ENCODE results near the gene CACNA2D1. TPM values are rescaled to one million over a fixed set of nuclear protein-coding genes. Genes with fewer than 3 reads are reported as not detected.

CACNA2D1 gene
- total and polyA plus RNA-seq, 9 of the 15 experiments (the other 6 are each of a cell fraction or from before 2014, with no cell fraction given), result 0.49 TPM; not detected in 8

DNA sequence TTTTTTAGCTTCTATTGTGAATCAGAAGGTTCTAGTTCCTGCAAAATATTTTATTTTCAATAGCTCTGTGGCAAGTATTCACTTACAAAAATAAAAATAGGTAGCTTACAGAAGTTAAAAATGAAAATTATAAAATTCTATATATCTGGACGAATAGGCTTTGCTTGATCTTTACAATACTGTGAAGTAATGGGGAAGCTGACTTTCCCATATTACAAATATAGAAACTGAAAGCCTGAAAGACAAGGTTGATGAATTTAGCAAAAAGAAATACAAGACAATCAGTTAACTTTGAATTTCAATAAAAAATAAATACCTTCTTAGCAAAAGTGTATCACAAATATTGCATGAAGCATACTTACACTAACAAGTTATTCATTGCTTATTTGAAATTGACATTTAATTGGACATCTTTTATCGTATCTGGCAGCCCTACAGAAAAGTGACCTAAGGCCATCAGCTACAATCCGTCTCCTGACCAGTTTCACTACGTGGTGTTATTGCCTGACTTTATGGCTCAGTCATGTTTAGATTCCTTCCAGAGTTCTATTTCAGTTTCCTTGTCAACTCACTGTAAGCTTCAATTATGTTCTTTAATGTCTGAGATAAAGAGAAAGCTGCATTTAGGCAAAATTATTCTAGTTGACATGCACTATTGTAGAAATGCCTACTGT lies 363.2 kb downstream of the CACNA2D1 start:
- Histone ChIP-seq H3K79me2 (ENCODE audit: control insufficient read depth, insufficient read depth, low read length) (no peaks in the 10 kb centered on the region), H3K9ac (ENCODE audit: insufficient read depth in 1 of 2, low read depth in 2 of 2, low read length in 2 of 2) (no peak overlapping the region), H3K4me3 (no peak overlapping the region), H3K36me3 (ENCODE audit: control insufficient read depth, insufficient read depth, low read length) (no peaks in the 10 kb centered on the region), H3K9me3 (replicated peaks; ENCODE audit: control insufficient read depth, insufficient read depth, low read depth, low read length) (no peaks in the 10 kb centered on the region), H4K20me1 (replicated peaks; ENCODE audit: control insufficient read depth, insufficient read depth, low read length) (no peaks in the 10 kb centered on the region), H3K27ac (ENCODE audit: extremely low read depth, low read depth, low read length) (no peak overlapping the region), H2AFZ (ENCODE audit: low read depth, low read length) (no peak overlapping the region), H3K9me1 (ENCODE audit: control insufficient read depth, insufficient read depth, low read length) (no peaks in the 10 kb centered on the region), H3K4me1 (replicated peaks in 1 of 2; ENCODE audit: control insufficient read depth in 2 of 2, insufficient read depth in 2 of 2, low read length in 2 of 2) (no peaks in the 10 kb centered on the region), H3K4me2 (ENCODE audit: insufficient read depth, low read length) (no peak overlapping the region), H3K27me3 (ENCODE audit: control insufficient read depth in 2 of 2, insufficient read depth in 2 of 2, low read length in 2 of 2) (no peaks in the 10 kb centered on the region)
- BruUV-seq (replicated peaks), result no TSS peak
- TF ChIP-seq ZNF507 (tag; conservative IDR thresholded peaks at IDR 0.05) (no peak), ZSCAN29 (IDR thresholded peaks at IDR 0.05) (no peak), SRSF7 (optimal IDR thresholded peaks at IDR 0.05; ENCODE audit: low read depth, low read length) (no peak), RBBP5 (IDR thresholded peaks at IDR 0.05; ENCODE audit: borderline replicate concordance, insufficient read depth, low read length, poor library complexity, severe bottlenecking) (no peak), LEF1 (IDR thresholded peaks at IDR 0.05) (no peak), DMBX1 (CRISPR knock-in tag; IDR thresholded peaks at IDR 0.05; ENCODE audit: borderline replicate concordance) (no peak), PYGO2 (tag; IDR thresholded peaks at IDR 0.05) (no peak)
- TF ChIP-seq, protein P1, sequence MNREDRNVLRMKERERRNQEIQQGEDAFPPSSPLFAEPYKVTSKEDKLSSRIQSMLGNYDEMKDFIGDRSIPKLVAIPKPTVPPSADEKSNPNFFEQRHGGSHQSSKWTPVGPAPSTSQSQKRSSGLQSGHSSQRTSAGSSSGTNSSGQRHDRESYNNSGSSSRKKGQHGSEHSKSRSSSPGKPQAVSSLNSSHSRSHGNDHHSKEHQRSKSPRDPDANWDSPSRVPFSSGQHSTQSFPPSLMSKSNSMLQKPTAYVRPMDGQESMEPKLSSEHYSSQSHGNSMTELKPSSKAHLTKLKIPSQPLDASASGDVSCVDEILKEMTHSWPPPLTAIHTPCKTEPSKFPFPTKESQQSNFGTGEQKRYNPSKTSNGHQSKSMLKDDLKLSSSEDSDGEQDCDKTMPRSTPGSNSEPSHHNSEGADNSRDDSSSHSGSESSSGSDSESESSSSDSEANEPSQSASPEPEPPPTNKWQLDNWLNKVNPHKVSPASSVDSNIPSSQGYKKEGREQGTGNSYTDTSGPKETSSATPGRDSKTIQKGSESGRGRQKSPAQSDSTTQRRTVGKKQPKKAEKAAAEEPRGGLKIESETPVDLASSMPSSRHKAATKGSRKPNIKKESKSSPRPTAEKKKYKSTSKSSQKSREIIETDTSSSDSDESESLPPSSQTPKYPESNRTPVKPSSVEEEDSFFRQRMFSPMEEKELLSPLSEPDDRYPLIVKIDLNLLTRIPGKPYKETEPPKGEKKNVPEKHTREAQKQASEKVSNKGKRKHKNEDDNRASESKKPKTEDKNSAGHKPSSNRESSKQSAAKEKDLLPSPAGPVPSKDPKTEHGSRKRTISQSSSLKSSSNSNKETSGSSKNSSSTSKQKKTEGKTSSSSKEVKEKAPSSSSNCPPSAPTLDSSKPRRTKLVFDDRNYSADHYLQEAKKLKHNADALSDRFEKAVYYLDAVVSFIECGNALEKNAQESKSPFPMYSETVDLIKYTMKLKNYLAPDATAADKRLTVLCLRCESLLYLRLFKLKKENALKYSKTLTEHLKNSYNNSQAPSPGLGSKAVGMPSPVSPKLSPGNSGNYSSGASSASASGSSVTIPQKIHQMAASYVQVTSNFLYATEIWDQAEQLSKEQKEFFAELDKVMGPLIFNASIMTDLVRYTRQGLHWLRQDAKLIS (CRISPR knock-in tag; IDR thresholded peaks at IDR 0.05), result no peak
- in situ Hi-C loops (cut with MboI), result no loop called here
- FAIRE-seq, result no peak
- POLR2A ChIA-PET, result no interaction called here
- 4% methylated on average over 4 of the region's 4 CpGs for WGBS (ENCODE audit: insufficient coverage, low coverage, missing lambda C conversion rate)
- no peak for ATAC-seq
- no peak for DNase-seq (ENCODE audit: extremely low read depth in 1 of 4, low spot score in 3 of 4)
- intact Hi-C loops (cut with micrococcal nuclease), result no loop called here
- CTCF ChIA-PET (ENCODE audit: low intra/inter-chr PET ratio), result no interaction called here

All from K562 (cell line).